ENCODE results near the gene BSND.

GRCh38 chr1:55061000-55061705 is 62.4 kb downstream of the BSND start:
- TF ChIP-seq, protein P1, sequence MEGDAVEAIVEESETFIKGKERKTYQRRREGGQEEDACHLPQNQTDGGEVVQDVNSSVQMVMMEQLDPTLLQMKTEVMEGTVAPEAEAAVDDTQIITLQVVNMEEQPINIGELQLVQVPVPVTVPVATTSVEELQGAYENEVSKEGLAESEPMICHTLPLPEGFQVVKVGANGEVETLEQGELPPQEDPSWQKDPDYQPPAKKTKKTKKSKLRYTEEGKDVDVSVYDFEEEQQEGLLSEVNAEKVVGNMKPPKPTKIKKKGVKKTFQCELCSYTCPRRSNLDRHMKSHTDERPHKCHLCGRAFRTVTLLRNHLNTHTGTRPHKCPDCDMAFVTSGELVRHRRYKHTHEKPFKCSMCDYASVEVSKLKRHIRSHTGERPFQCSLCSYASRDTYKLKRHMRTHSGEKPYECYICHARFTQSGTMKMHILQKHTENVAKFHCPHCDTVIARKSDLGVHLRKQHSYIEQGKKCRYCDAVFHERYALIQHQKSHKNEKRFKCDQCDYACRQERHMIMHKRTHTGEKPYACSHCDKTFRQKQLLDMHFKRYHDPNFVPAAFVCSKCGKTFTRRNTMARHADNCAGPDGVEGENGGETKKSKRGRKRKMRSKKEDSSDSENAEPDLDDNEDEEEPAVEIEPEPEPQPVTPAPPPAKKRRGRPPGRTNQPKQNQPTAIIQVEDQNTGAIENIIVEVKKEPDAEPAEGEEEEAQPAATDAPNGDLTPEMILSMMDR (IDR thresholded peaks at IDR 0.05; ENCODE audit: low read length): no peak
- TF ChIP-seq EZH2 (IDR thresholded peaks at IDR 0.05; ENCODE audit: borderline replicate concordance, low read length): no peak
